Calu3 (cell line): ENCODE results near the gene MRM2. TPM values are rescaled to one million over a fixed set of nuclear protein-coding genes. Genes with fewer than 3 reads are reported as not detected.

Source experiments
- BruUV-seq: library from RNA; stranded (reverse); fragments of 400-500 nt; replicated peaks from 2 replicates; lab custom pipeline; 2021; lab: Mats Ljungman, UMichigan
- CTCF ChIA-PET: fragments of 300-600 bp; sonication (Branson Sonifier 250); formaldehyde crosslinking; loops from one replicate; lab custom pipeline; 2022; ENCODE audit warnings: antibody characterized with exemption; lab: Charles Lee
- DNase-seq: peaks from one replicate; pipeline ENCODE4 v3.0.0; 2022
- H3K27ac Mint-ChIP-seq: one replicate; pipeline ENCODE4 v1.8.0; 2022; ENCODE audit warnings: mixed read lengths; ENCODE audit not compliant: unreplicated experiment
- H3K27me3 Mint-ChIP-seq: one replicate; pipeline ENCODE4 v1.8.0; 2022; ENCODE audit warnings: mixed read lengths; ENCODE audit not compliant: unreplicated experiment
- H3K36me3 Mint-ChIP-seq: one replicate; pipeline ENCODE4 v1.8.0; 2022; ENCODE audit warnings: mild to moderate bottlenecking, moderate library complexity, mixed read lengths; ENCODE audit not compliant: insufficient read depth, unreplicated experiment
- H3K4me1 Mint-ChIP-seq: one replicate; pipeline ENCODE4 v1.8.0; 2022; ENCODE audit warnings: mild to moderate bottlenecking, low read depth, mixed read lengths; ENCODE audit not compliant: unreplicated experiment
- H3K4me3 Mint-ChIP-seq: one replicate; pipeline ENCODE4 v1.8.0; 2022; ENCODE audit warnings: mild to moderate bottlenecking, low read depth, moderate library complexity, mixed read lengths; ENCODE audit not compliant: unreplicated experiment
- H3K9me3 Mint-ChIP-seq: one replicate; pipeline ENCODE4 v1.8.0; 2022; ENCODE audit warnings: low read depth, mixed read lengths; ENCODE audit not compliant: unreplicated experiment
- intact Hi-C: fragments of 100-400 bp; cut with micrococcal nuclease; formaldehyde crosslinking; loops from one replicate; pipeline ENCODE4 v1.10.0; 2022; ENCODE audit not compliant: unreplicated experiment
- total RNA-seq: library from RNA; stranded (reverse); gene quantifications from 2 replicates; pipeline ENCODE4 v1.2.3, GENCODE V29; 2022
- TF ChIP-seq, protein P1 (sequence below): fragments of 200-600 bp; IDR thresholded peaks from one replicate; pipeline ENCODE4 v1.8.0; 2022; ENCODE audit warnings: antibody characterized with exemption; ENCODE audit not compliant: unreplicated experiment

The MRM2 gene
- total RNA-seq, 1 experiment from 2014 or later = 64.3 TPM

DNA sequence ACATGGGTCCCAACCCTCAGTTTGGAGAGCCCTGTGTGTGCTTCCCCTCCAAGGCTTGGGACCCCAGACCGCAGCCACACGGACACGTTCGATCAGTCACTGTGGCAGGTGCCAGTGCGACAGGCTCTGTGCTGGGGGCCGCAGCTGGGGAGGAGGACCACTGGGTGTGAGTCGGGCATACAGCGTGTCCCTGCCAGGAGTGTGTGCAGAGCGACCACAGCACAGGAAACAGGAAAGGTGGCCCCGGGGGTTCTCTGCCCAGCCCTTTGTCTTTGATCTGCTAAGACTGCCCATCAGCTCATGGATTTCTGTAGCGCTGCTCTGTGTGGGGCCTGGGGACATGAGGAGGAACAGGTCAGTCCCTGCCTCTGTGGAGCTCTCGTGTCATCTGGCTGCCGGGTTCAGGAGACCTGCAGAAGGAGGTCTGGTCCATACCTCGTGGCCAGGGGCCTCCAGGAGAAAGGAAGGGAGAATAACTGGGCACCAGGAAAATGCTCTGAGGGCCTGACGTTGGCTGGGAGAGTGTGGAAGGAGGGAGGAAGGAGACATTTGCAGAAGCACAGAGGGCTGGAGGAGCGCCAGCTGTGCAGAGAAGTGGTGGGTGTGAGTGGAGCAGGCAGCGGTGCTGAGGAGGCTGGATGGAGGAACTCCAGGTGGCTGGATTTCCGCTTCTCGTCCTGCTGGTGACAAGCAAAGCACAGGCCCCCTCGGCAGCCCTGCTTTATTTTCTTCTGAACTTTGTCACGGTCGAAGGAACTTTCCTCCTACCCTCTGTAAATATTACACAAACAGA lies 4.1 kb upstream of the MRM2 start:
- no peak overlapping the region for H3K4me3 Mint-ChIP-seq
- CTCF ChIA-PET = no interaction called here
- no peaks in the 10 kb centered on the region for H3K9me3 Mint-ChIP-seq
- TF ChIP-seq, protein P1, sequence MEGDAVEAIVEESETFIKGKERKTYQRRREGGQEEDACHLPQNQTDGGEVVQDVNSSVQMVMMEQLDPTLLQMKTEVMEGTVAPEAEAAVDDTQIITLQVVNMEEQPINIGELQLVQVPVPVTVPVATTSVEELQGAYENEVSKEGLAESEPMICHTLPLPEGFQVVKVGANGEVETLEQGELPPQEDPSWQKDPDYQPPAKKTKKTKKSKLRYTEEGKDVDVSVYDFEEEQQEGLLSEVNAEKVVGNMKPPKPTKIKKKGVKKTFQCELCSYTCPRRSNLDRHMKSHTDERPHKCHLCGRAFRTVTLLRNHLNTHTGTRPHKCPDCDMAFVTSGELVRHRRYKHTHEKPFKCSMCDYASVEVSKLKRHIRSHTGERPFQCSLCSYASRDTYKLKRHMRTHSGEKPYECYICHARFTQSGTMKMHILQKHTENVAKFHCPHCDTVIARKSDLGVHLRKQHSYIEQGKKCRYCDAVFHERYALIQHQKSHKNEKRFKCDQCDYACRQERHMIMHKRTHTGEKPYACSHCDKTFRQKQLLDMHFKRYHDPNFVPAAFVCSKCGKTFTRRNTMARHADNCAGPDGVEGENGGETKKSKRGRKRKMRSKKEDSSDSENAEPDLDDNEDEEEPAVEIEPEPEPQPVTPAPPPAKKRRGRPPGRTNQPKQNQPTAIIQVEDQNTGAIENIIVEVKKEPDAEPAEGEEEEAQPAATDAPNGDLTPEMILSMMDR = no peak
- no peak overlapping the region for H3K27ac Mint-ChIP-seq
- peaks cover 44% of the 10 kb centered on the region for H3K36me3 Mint-ChIP-seq
- DNase-seq = no peak
- no peaks in the 10 kb centered on the region for H3K27me3 Mint-ChIP-seq
- BruUV-seq = no TSS peak
- intact Hi-C loops = loop anchor here (5.0 kb wide), 1 partner anchor 106 kb away; the partner anchor contains the start of gene EIF3B
- peaks cover 27% of the 10 kb centered on the region for H3K4me1 Mint-ChIP-seq

DNA sequence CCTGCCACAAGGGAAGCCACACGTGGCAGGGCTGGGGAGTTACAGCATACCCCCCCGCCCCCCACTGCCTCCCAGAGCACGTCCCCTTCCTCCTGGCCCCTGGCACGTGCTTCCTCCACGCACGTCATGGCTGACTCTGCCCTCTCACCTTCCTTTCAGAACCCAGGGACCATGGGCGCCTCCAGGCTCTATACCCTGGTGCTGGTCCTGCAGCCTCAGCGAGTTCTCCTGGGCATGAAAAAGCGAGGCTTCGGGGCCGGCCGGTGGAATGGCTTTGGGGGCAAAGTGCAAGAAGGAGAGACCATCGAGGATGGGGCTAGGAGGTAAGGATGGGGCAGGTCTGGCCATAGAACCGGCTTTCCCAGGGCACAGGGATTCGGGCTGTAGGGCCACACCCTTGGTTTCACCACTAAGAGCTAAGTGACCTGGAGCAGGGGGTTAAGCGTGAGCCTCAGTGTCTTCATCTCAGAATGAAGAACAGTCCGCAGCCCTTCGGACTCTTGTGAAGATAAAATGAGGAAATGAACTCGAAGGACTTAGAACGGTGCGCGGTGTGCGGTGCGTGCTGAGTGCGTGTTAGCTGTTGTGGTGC lies 2.5 kb upstream of the MRM2 start:
- no peak overlapping the region for H3K27ac Mint-ChIP-seq
- peaks cover 47% of the 10 kb centered on the region for H3K36me3 Mint-ChIP-seq
- H3K4me3 Mint-ChIP-seq = no peak overlapping the region
- no TSS peak for BruUV-seq
- no peaks in the 10 kb centered on the region for H3K27me3 Mint-ChIP-seq
- intact Hi-C loops = no loop called here
- H3K4me1 Mint-ChIP-seq = peaks cover 26% of the 10 kb centered on the region
- H3K9me3 Mint-ChIP-seq = no peaks in the 10 kb centered on the region
- CTCF ChIA-PET = no interaction called here
- TF ChIP-seq, protein P1 = no peak
- DNase-seq = no peak

DNA sequence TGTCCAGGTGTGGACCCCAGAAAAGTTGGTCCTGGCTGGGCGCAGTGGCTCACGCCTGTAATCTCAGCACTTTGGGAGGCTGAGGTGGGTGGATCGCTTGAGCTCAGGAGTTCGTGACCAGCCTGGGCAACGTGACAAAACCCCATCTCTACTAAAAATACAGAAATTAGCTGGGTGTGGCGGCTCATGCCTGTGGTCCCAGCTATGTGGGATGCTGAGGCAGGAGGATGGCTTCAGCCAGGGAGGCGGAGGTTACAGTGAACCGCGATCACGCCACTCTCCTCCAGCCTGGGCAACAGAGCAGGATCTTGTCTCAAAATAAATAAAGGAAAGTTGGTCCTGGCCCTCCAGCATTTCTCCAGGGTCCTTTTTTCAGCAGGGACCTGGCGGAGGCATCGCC lies 1.5 kb upstream of the MRM2 start:
- no TSS peak for BruUV-seq
- Mint-ChIP-seq H3K9me3 (no peaks in the 10 kb centered on the region), H3K27ac (no peak overlapping the region), H3K27me3 (no peaks in the 10 kb centered on the region), H3K4me3 (peak overlapping the region; percentile 95), H3K4me1 (peaks cover 15% of the 10 kb centered on the region), H3K36me3 (peaks cover 46% of the 10 kb centered on the region)
- CTCF ChIA-PET = no interaction called here
- TF ChIP-seq, protein P1 = no peak
- intact Hi-C loops = no loop called here
- no peak for DNase-seq

DNA sequence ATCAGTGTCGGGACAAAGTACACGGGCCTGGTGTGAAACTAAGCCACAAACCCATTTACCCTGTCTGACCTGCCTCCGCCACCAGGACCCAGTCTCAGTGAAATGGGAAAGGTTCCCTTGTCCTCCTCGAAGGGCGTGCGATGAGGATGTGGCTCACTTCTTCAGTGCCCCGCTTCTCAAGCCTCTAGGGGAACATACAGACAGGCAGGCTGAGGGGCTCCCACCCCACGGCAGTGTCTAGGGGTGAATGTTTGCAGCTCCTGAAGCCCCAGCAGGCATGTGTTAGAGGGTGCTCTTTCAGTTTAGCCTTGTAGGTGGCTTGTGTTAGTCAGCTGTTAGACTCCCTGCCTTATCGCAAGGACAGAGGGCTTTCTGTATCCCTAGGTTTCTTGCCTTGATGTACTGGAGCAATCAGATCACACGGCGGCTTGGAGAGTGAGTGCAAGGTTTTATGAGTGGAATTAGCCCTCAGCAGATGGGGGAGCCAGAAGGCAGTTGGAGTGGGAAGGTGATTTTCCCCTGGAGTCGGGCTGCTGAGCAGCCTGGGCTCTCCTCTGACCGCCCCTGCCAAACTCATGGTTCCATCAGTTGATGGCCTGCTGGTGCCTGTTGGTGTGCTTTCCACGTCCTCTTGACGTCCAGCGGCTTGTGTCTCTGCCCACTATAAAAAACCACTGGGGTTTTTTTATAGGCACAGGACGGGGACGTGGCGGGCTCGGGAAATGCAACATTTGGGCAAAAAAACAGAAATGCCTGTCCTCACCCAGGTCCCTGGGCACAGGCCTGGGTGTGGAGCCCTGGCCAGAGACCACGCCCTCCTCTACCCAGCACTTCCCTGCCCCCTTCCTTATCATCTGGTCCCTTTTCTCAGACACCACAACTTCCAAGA lies 780 bp upstream of the MRM2 start:
- TF ChIP-seq, protein P1 = peak; percentile 12
- CTCF ChIA-PET = interaction anchor here (0.5 to 1.1 kb wide), 3 partner anchors 84 to 388 kb away, joined by 3 to 11 read pairs (median 3); partner anchors contain the start of gene EIF3B
- peaks cover 9% of the 10 kb centered on the region for H3K4me1 Mint-ChIP-seq
- peaks cover 49% of the 10 kb centered on the region for H3K36me3 Mint-ChIP-seq
- H3K4me3 Mint-ChIP-seq = peak overlapping the region; percentile 95
- peak; percentile 53 for DNase-seq
- peak overlapping the region; percentile 71 for H3K27ac Mint-ChIP-seq
- intact Hi-C loops = no loop called here
- no peaks in the 10 kb centered on the region for H3K9me3 Mint-ChIP-seq
- H3K27me3 Mint-ChIP-seq = no peaks in the 10 kb centered on the region
- BruUV-seq = TSS peak; percentile 73
